HepG2 (cell line): ENCODE measurements around the gene CAD. TPM values are rescaled to one million over a fixed set of nuclear protein-coding genes. Genes with fewer than 3 reads are reported as not detected.
A peak's percentile ranks its signal among the peaks of the same experiment; 100 is the strongest.

Source experiments
- DNMT3B ChIP-seq: conservative IDR thresholded peaks from 2 replicates; pipeline ENCODE4 v1.6.1; 2016; ENCODE audit warnings: missing biosample characterization, control low read depth
- FOSL1 ChIP-seq: sonication (generic); formaldehyde crosslinking; IDR thresholded peaks from 2 replicates; pipeline ENCODE4 v1.9.0; 2021; ENCODE audit warnings: missing genetic modification reagents, borderline replicate concordance
- FOXA3 ChIP-seq: IDR thresholded peaks from 2 replicates; pipeline ENCODE4 v1.6.1; 2016; ENCODE audit warnings: missing genetic modification reagents, missing compliant biosample characterization
- FOXO1 ChIP-seq: sonication (generic); formaldehyde crosslinking; IDR thresholded peaks from 2 replicates; pipeline ENCODE4 v1.4.0; 2020; ENCODE audit warnings: missing genetic modification reagents
- MBNL3 ChIP-seq: fragments of 250-450 bp; sonication (Bioruptor Pico); conservative IDR thresholded peaks from 2 replicates; pipeline ENCODE4 v1.8.0; 2022; ENCODE audit warnings: mild to moderate bottlenecking, inconsistent platforms
- MYC ChIP-seq: sonication (generic); formaldehyde crosslinking; IDR thresholded peaks from 2 replicates; pipeline ENCODE4 v1.9.0; 2021; ENCODE audit warnings: missing genetic modification reagents, borderline replicate concordance
- MYNN ChIP-seq: sonication (generic); formaldehyde crosslinking; IDR thresholded peaks from 2 replicates; pipeline ENCODE4 v1.4.0; 2020; ENCODE audit warnings: mild to moderate bottlenecking, low read depth, missing genetic modification reagents
- NCOA1 ChIP-seq: sonication (generic); formaldehyde crosslinking; IDR thresholded peaks from 2 replicates; pipeline ENCODE4 v1.9.0; 2021; ENCODE audit warnings: missing genetic modification reagents
- RORA ChIP-seq: sonication (generic); formaldehyde crosslinking; IDR thresholded peaks from 2 replicates; pipeline ENCODE4 v1.5.0; 2020; ENCODE audit warnings: mild to moderate bottlenecking, missing genetic modification reagents, moderate library complexity
- RXRB ChIP-seq: IDR thresholded peaks from 2 replicates; pipeline ENCODE4 v1.6.1; 2016; ENCODE audit warnings: borderline replicate concordance, missing genetic modification reagents, missing compliant biosample characterization
- SNRNP70 ChIP-seq: fragments of 200-400 bp; formaldehyde crosslinking; IDR thresholded peaks from 2 replicates; pipeline ENCODE4 v1.6.1; 2017; ENCODE audit warnings: mild to moderate bottlenecking, low read depth, low read length, moderate library complexity
- TBP ChIP-seq: sonication (generic); formaldehyde crosslinking; IDR thresholded peaks from 2 replicates; pipeline ENCODE4 v1.5.0; 2020; ENCODE audit warnings: missing genetic modification reagents
- TOE1 ChIP-seq: sonication (generic); formaldehyde crosslinking; IDR thresholded peaks from 2 replicates; pipeline ENCODE4 v1.4.0; 2020; ENCODE audit warnings: mild to moderate bottlenecking, missing genetic modification reagents
- ZMYM2 ChIP-seq: sonication (generic); formaldehyde crosslinking; IDR thresholded peaks from 2 replicates; pipeline ENCODE4 v1.8.0; 2022; ENCODE audit warnings: mild to moderate bottlenecking, missing genetic modification reagents
- ZNF180 ChIP-seq: sonication (generic); formaldehyde crosslinking; IDR thresholded peaks from 2 replicates; pipeline ENCODE4 v1.4.0; 2020; ENCODE audit warnings: low read depth, missing genetic modification reagents, borderline replicate concordance
- ZNF224 ChIP-seq: sonication (generic); formaldehyde crosslinking; IDR thresholded peaks from 2 replicates; pipeline ENCODE4 v1.5.0; 2020; ENCODE audit warnings: mild to moderate bottlenecking, missing genetic modification reagents
- ZNF235 ChIP-seq: sonication (generic); formaldehyde crosslinking; IDR thresholded peaks from 2 replicates; pipeline ENCODE4 v1.8.1; 2023; ENCODE audit warnings: mild to moderate bottlenecking, missing genetic modification reagents, borderline replicate concordance
- ZNF570 ChIP-seq: sonication (generic); formaldehyde crosslinking; IDR thresholded peaks from 2 replicates; pipeline ENCODE4 v1.4.0; 2020; ENCODE audit warnings: mild to moderate bottlenecking, missing genetic modification reagents, borderline replicate concordance
- ZNF605 ChIP-seq: sonication (generic); formaldehyde crosslinking; IDR thresholded peaks from 2 replicates; pipeline ENCODE4 v1.8.0; 2022; ENCODE audit warnings: mild to moderate bottlenecking, missing genetic modification reagents
- ZNF629 ChIP-seq: sonication (generic); formaldehyde crosslinking; conservative IDR thresholded peaks from 2 replicates; pipeline ENCODE4 v1.5.0; 2020; ENCODE audit warnings: missing genetic modification reagents
- ZSCAN12 ChIP-seq: sonication (generic); formaldehyde crosslinking; IDR thresholded peaks from 2 replicates; pipeline ENCODE4 v1.9.0; 2021; ENCODE audit warnings: mild to moderate bottlenecking, missing genetic modification reagents
- polyA plus RNA-seq, 8 experiments: library from polyadenylated mRNA; depleted of rRNA in 3 of 8; stranded (reverse) in 7 of 8; unstranded in 1 of 8; fragments of >200 nt; fragmentation: Illumina TruSeq in 4 of 8; extraction: Trizol in 4 of 8; gene quantifications; 2 replicates each; pipeline versions ENCODE4 v1.2.1 to v1.2.3, GENCODE V29; 2011 to 2016; ENCODE audit warnings: low read depth in 4 of 8, missing spikeins in 1 of 8, mixed read lengths in 1 of 8; ENCODE audit not compliant: insufficient read depth in 1 of 8
- total RNA-seq, 5 experiments: library from RNA; depleted of rRNA; stranded (reverse); fragments of >200 nt; fragmentation: Illumina TruSeq; extraction: Trizol; gene quantifications; 2 replicates each; pipeline ENCODE4 v1.2.3, GENCODE V29; 2016; ENCODE audit warnings: low read depth in 1 of 5
- TF ChIP-seq, protein P1 (sequence below): sonication (generic); formaldehyde crosslinking; conservative IDR thresholded peaks from 2 replicates; pipeline ENCODE4 v1.4.0; 2020; ENCODE audit warnings: missing genetic modification reagents
- TF ChIP-seq, protein P2 (sequence below): sonication (generic); formaldehyde crosslinking; IDR thresholded peaks from 2 replicates; pipeline ENCODE4 v1.4.0; 2020; ENCODE audit warnings: missing genetic modification reagents

The CAD gene
- total and polyA plus RNA-seq, 2 of the 13 experiments (the other 11 are each of a cell fraction or from before 2014, with no cell fraction given): 21.7 to 37.0 TPM

- TF ChIP-seq ZNF629 (0 out of 2 replicates have a peak, but pooled peaks have one; percentile 12), MBNL3 (CRISPR knock-in tag) (no peak), MYC (CRISPR knock-in tag) (peak; percentile 90), FOXA3 (CRISPR knock-in tag) (peak; percentile 63), NCOA1 (CRISPR knock-in tag) (peak; percentile 87; the same call in 1 of the 2 replicates), DNMT3B (CRISPR knock-in tag) (peak; percentile 77; the same call in 1 of the 2 replicates), ZNF605 (0 out of 2 replicates have a peak, but pooled peaks have one; percentile 36), ZNF180 (CRISPR knock-in tag) (no peak), MYNN (no peak), TBP (CRISPR knock-in tag) (no peak), ZNF235 (no peak), ZNF224 (CRISPR knock-in tag) (0 out of 2 replicates have a peak, but pooled peaks have one; percentile 38), ZSCAN12 (CRISPR knock-in tag) (no peak), TOE1 (CRISPR knock-in tag) (no peak), RORA (CRISPR knock-in tag) (no peak), ZNF570 (CRISPR knock-in tag) (no peak), FOXO1 (CRISPR knock-in tag) (peak; percentile 55; the same call in 1 of the 2 replicates), SNRNP70 (no peak), ZMYM2 (CRISPR knock-in tag) (no peak), FOSL1 (peak; percentile 27; the same call in 1 of the 2 replicates), RXRB (CRISPR knock-in tag) (no peak)
- TF ChIP-seq, protein P1, sequence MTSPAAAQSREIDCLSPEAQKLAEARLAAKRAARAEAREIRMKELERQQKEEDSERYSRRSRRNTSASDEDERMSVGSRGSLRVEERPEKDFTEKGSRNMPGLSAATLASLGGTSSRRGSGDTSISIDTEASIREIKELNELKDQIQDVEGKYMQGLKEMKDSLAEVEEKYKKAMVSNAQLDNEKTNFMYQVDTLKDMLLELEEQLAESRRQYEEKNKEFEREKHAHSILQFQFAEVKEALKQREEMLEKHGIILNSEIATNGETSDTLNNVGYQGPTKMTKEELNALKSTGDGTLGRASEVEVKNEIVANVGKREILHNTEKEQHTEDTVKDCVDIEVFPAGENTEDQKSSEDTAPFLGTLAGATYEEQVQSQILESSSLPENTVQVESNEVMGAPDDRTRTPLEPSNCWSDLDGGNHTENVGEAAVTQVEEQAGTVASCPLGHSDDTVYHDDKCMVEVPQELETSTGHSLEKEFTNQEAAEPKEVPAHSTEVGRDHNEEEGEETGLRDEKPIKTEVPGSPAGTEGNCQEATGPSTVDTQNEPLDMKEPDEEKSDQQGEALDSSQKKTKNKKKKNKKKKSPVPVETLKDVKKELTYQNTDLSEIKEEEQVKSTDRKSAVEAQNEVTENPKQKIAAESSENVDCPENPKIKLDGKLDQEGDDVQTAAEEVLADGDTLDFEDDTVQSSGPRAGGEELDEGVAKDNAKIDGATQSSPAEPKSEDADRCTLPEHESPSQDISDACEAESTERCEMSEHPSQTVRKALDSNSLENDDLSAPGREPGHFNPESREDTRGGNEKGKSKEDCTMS (CRISPR knock-in tag): no peak
- TF ChIP-seq, protein P2, sequence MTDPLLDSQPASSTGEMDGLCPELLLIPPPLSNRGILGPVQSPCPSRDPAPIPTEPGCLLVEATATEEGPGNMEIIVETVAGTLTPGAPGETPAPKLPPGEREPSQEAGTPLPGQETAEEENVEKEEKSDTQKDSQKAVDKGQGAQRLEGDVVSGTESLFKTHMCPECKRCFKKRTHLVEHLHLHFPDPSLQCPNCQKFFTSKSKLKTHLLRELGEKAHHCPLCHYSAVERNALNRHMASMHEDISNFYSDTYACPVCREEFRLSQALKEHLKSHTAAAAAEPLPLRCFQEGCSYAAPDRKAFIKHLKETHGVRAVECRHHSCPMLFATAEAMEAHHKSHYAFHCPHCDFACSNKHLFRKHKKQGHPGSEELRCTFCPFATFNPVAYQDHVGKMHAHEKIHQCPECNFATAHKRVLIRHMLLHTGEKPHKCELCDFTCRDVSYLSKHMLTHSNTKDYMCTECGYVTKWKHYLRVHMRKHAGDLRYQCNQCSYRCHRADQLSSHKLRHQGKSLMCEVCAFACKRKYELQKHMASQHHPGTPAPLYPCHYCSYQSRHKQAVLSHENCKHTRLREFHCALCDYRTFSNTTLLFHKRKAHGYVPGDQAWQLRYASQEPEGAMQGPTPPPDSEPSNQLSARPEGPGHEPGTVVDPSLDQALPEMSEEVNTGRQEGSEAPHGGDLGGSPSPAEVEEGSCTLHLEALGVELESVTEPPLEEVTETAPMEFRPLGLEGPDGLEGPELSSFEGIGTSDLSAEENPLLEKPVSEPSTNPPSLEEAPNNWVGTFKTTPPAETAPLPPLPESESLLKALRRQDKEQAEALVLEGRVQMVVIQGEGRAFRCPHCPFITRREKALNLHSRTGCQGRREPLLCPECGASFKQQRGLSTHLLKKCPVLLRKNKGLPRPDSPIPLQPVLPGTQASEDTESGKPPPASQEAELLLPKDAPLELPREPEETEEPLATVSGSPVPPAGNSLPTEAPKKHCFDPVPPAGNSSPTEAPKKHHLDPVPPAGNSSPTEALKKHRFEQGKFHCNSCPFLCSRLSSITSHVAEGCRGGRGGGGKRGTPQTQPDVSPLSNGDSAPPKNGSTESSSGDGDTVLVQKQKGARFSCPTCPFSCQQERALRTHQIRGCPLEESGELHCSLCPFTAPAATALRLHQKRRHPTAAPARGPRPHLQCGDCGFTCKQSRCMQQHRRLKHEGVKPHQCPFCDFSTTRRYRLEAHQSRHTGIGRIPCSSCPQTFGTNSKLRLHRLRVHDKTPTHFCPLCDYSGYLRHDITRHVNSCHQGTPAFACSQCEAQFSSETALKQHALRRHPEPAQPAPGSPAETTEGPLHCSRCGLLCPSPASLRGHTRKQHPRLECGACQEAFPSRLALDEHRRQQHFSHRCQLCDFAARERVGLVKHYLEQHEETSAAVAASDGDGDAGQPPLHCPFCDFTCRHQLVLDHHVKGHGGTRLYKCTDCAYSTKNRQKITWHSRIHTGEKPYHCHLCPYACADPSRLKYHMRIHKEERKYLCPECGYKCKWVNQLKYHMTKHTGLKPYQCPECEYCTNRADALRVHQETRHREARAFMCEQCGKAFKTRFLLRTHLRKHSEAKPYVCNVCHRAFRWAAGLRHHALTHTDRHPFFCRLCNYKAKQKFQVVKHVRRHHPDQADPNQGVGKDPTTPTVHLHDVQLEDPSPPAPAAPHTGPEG: 0 out of 2 replicates have a peak, but pooled peaks have one; percentile 54
Measured at GRCh38 chr2:27264753-27265535, 47.8 kb downstream of the CAD start (continued).
